Ramos (cell line): Measurements from ENCODE around the gene AK5.
"Not testable (repeated sequence)": the region's sequence is repeated elsewhere in the genome, so short reads cannot be mapped to it uniquely, and the experiment has no call there.

Experiments
- in situ Hi-C: fragments of 300-500 bp; cut with MboI; formaldehyde crosslinking; loops from one replicate; pipeline ENCODE4 v1.14.3; 2022; ENCODE audit warnings: low sequenced_read_pairs; ENCODE audit not compliant: unreplicated experiment

The AK5 gene

GRCh38 chr1:77476475-77476874 is 194.7 kb downstream of the AK5 start:
- in situ Hi-C loops: no loop called here

GRCh38 chr1:77484334-77484733 is 202.5 kb downstream of the AK5 start:
- in situ Hi-C loops: no loop called here

GRCh38 chr1:77484926-77485325 is 203.1 kb downstream of the AK5 start:
- in situ Hi-C loops: no loop called here

- in situ Hi-C loops: no loop called here
Observed at GRCh38 chr1:77487631-77488030, 205.8 kb downstream of the AK5 start.

GRCh38 chr1:77489910-77490309 is 208.1 kb downstream of the AK5 start:
- in situ Hi-C loops: no loop called here

- in situ Hi-C loops: no loop called here
Observed at GRCh38 chr1:77494026-77494425, 212.2 kb downstream of the AK5 start.

GRCh38 chr1:77498918-77499317 is 217.1 kb downstream of the AK5 start:
- in situ Hi-C loops: no loop called here

- in situ Hi-C loops: no loop called here
Observed at GRCh38 chr1:77499466-77499865, 217.6 kb downstream of the AK5 start.

GRCh38 chr1:77504986-77505385 is 223.2 kb downstream of the AK5 start:
- in situ Hi-C loops: no loop called here

- in situ Hi-C loops: no loop called here
Observed at GRCh38 chr1:77506771-77507170, 225.0 kb downstream of the AK5 start.

GRCh38 chr1:77509051-77509492 is 227.3 kb downstream of the AK5 start:
- in situ Hi-C loops: no loop called here

GRCh38 chr1:77509898-77510297 is 228.1 kb downstream of the AK5 start:
- in situ Hi-C loops: no loop called here

- in situ Hi-C loops: no loop called here
Observed at GRCh38 chr1:77511440-77511840, 229.6 kb downstream of the AK5 start.

GRCh38 chr1:77512650-77513049 is 230.8 kb downstream of the AK5 start:
- in situ Hi-C loops: not testable (repeated sequence)

- in situ Hi-C loops: no loop called here
Observed at GRCh38 chr1:77513839-77514763, 232.3 kb downstream of the AK5 start.

- in situ Hi-C loops: no loop called here
Observed at GRCh38 chr1:77514921-77515776, 233.3 kb downstream of the AK5 start.

GRCh38 chr1:77516106-77516505 is 234.3 kb downstream of the AK5 start:
- in situ Hi-C loops: no loop called here

GRCh38 chr1:77524038-77524437 is 242.2 kb downstream of the AK5 start:
- in situ Hi-C loops: no loop called here

GRCh38 chr1:77531149-77531548 is 249.3 kb downstream of the AK5 start:
- in situ Hi-C loops: loop anchor here (10.0 to 25.0 kb wide), 2 partner anchors 386 to 1369 kb away; no protein-coding TSS in a partner anchor

GRCh38 chr1:77531596-77532280 is 249.9 kb downstream of the AK5 start:
- in situ Hi-C loops: loop anchor here (10.0 to 25.0 kb wide), 2 partner anchors 387 to 1369 kb away; no protein-coding TSS in a partner anchor
